Tibial nerve (tissue), 4 donors: Measurements from ENCODE around the gene IMPA2. TPM values are rescaled to one million over a fixed set of nuclear protein-coding genes. Genes with fewer than 3 reads are reported as not detected.
"Not testable (repeated sequence)": the region's sequence is repeated elsewhere in the genome, so short reads cannot be mapped to it uniquely, and the experiment has no call there.

Source experiments
- DNase-seq, 2 donors: peaks; one replicate each; pipeline ENCODE4 v3.0.0-alpha.2; 2019; ENCODE audit warnings: low spot score in 2 of 2
- H3K27ac ChIP-seq, 4 donors: fragments of 200-600 bp; sonication (generic) in 3 of 4; one replicate each; pipeline ENCODE4 v1.5.1; 2017 to 2019; ENCODE audit warnings: mild to moderate bottlenecking in 1 of 4
- H3K27me3 ChIP-seq, 2 donors: fragments of 200-600 bp; sonication (generic) in 1 of 2; one replicate each; pipeline versions ENCODE4 v1.5.1 to v1.6.0; 2017 to 2019
- H3K36me3 ChIP-seq, 3 donors: fragments of 200-600 bp; sonication (generic); one replicate each; pipeline ENCODE4 v1.5.1; 2018 to 2019
- H3K4me1 ChIP-seq, 4 donors: fragments of 200-600 bp; sonication (generic) in 3 of 4; one replicate each; pipeline ENCODE4 v1.5.1; 2017 to 2019
- H3K4me3 ChIP-seq, 4 donors: fragments of 200-600 bp; sonication (generic) in 3 of 4; one replicate each; pipeline ENCODE4 v1.5.1; 2017 to 2019; ENCODE audit warnings: mild to moderate bottlenecking in 1 of 4, moderate library complexity in 1 of 4
- H3K9me3 ChIP-seq, 4 donors: fragments of 200-600 bp; sonication (generic) in 3 of 4; one replicate each; pipeline ENCODE4 v1.5.1; 2017 to 2019
- CTCF ChIP-seq, 5 experiments: fragments of 200-600 bp in 3 of 5; fragments of 450-650 bp in 2 of 5; sonication (generic) in 3 of 5; IDR thresholded peaks; one replicate each; pipeline ENCODE4 v1.5.1; 2016 to 2019; ENCODE audit warnings: antibody characterized with exemption in 5 of 5, mild to moderate bottlenecking in 3 of 5, moderate library complexity in 2 of 5
- EP300 ChIP-seq, 2 donors: sonication (generic); formaldehyde crosslinking; IDR thresholded peaks; one replicate each; pipeline ENCODE4 v1.6.1; 2017; ENCODE audit warnings: antibody characterized with exemption in 2 of 2, mild to moderate bottlenecking in 1 of 2
- POLR2A ChIP-seq, 2 donors: fragments of 450-650 bp; IDR thresholded peaks; one replicate each; pipeline ENCODE4 v1.6.1; 2017; ENCODE audit warnings: antibody characterized with exemption in 2 of 2, mild to moderate bottlenecking in 2 of 2, moderate library complexity in 2 of 2
- WGBS, 2 donors: methylation state at CpG; one replicate each; pipeline ENCODE4 v1.1.5; 2018; 5-methylcytosine and 5-hydroxymethylcytosine counted together
- small RNA-seq: library from RNA; depleted of rRNA; stranded (forward); fragments of <200 nt; gene quantifications from one replicate; pipeline ENCODE3, GENCODE V24; 2016
- total RNA-seq, 4 donors: library from RNA; depleted of rRNA; stranded (reverse); fragments of >200 nt; gene quantifications; one replicate each; pipeline ENCODE4 v1.1.0, GENCODE V29; 2016

IMPA2 gene
- total RNA-seq, 4 donors from 2014 or later = 12.7 to 62.4 (median 36.2) TPM

GRCh38 chr18:12076424-12077140 is 95.3 kb downstream of the IMPA2 start:
- TF ChIP-seq CTCF (IDR thresholded peaks at IDR 0.05) (no peak), POLR2A (IDR thresholded peaks at IDR 0.05) (no peak), EP300 (IDR thresholded peaks at IDR 0.05) (no peak)
- no peak for DNase-seq
- H3K4me3 ChIP-seq = peak overlapping the region in 2 of 4 donors; percentile 11 to 43
- no peaks in the 10 kb centered on the region for H3K27me3 ChIP-seq
- no peaks in the 10 kb centered on the region for H3K36me3 ChIP-seq
- 27 to 32% methylated on average over 21 to 22 of the region's 59 CpGs for WGBS, 2 donors
- peaks cover 0 to 9% (median 0%) of the 10 kb centered on the region in 4 donors for H3K4me1 ChIP-seq
- H3K27ac ChIP-seq = peak overlapping the region in 1 of 4 donors; percentile 71
- no peaks in the 10 kb centered on the region for H3K9me3 ChIP-seq

- not testable (repeated sequence) for H3K4me1 ChIP-seq, DNase-seq, H3K36me3 ChIP-seq, H3K27ac ChIP-seq, H3K4me3 ChIP-seq, H3K27me3 ChIP-seq, H3K9me3 ChIP-seq
- 43 to 88% methylated on average over 2 of the region's 4 CpGs for WGBS, 2 donors
Measured at GRCh38 chr18:12077994-12078393, 96.7 kb downstream of the IMPA2 start.

- Histone ChIP-seq H3K4me1 (peaks cover 0 to 9% (median 0%) of the 10 kb centered on the region in 4 donors), H3K36me3 (no peaks in the 10 kb centered on the region), H3K9me3 (no peaks in the 10 kb centered on the region), H3K27ac (no peak overlapping the region), H3K4me3 (no peak overlapping the region), H3K27me3 (no peaks in the 10 kb centered on the region)
- TF ChIP-seq CTCF (IDR thresholded peaks at IDR 0.05) (no peak), POLR2A (IDR thresholded peaks at IDR 0.05) (no peak), EP300 (IDR thresholded peaks at IDR 0.05) (peak in 1 of 2 donors; percentile 17)
- DNase-seq = peak in 1 of 2 donors; percentile 58
- 33 to 36% methylated on average over 6 of the region's 6 CpGs for WGBS, 2 donors
Measured at GRCh38 chr18:12079491-12080237, 98.4 kb downstream of the IMPA2 start.

Small RNA genes lying within 50 kb of the gene (small RNA-seq; reads per million reads assigned to genes)
- not detected for gene AP001542.1

Other genes with a start within 250 kb of the IMPA2 start
- gene CHMP1B, start 130.1 kb upstream of the IMPA2 start, total RNA-seq = 10 to 100 TPM; 31.2 to 49.8 (median 38.1) TPM
- 10 to 100 TPM; 13.3 to 33.2 (median 27.7) TPM for gene MPPE1, start 73.2 kb upstream of the IMPA2 start, total RNA-seq
- gene ANKRD62, start 112.3 kb downstream of the IMPA2 start, total RNA-seq = not detected